Natural killer cell (primary cell): ENCODE data around the gene STPG1. TPM values are rescaled to one million over a fixed set of nuclear protein-coding genes. Genes with fewer than 3 reads are reported as not detected.

Experiments used
- ATAC-seq, 3 donors: fragments of 150-1000 bp in 2 of 3; fragments of 200-7000 bp in 1 of 3; cut with Tn5 transposase; 1 replicate in 1 of 3; 2 replicates in 2 of 3; pipeline ENCODE4 v1.10.0; 2021; ENCODE audit warnings: mild to moderate bottlenecking in 2 of 3, moderate library complexity in 2 of 3
- DNase-seq, 2 donors: peaks; one replicate each; pipeline versions ENCODE4 v3.0.0 to v3.0.0-alpha.2; 2013 to 2021; ENCODE audit warnings: mixed read lengths in 1 of 2
- H3K27ac ChIP-seq: one replicate; pipeline ENCODE4 v1.5.1; 2013; ENCODE audit warnings: mild to moderate bottlenecking, low read length
- H3K27me3 ChIP-seq: one replicate; pipeline ENCODE4 v1.6.1; 2013; ENCODE audit warnings: low read length; ENCODE audit not compliant: control insufficient read depth, insufficient read depth
- H3K36me3 ChIP-seq: one replicate; pipeline ENCODE4 v1.6.1; 2013; ENCODE audit warnings: low read length; ENCODE audit not compliant: control insufficient read depth, insufficient read depth
- H3K4me1 ChIP-seq: one replicate; pipeline ENCODE4 v1.6.1; 2013; ENCODE audit warnings: low read length; ENCODE audit not compliant: control insufficient read depth, insufficient read depth
- H3K4me3 ChIP-seq: one replicate; pipeline ENCODE4 v1.5.1; 2013; ENCODE audit warnings: low read length
- H3K9me3 ChIP-seq: one replicate; pipeline ENCODE4 v1.6.1; 2013; ENCODE audit warnings: low read length; ENCODE audit not compliant: control insufficient read depth, insufficient read depth
- H3K27ac Mint-ChIP-seq, 2 donors: one replicate each; pipeline ENCODE4 v1.8.0; 2022; ENCODE audit warnings: mild to moderate bottlenecking in 2 of 2, mixed read lengths in 2 of 2, moderate library complexity in 1 of 2
- H3K27me3 Mint-ChIP-seq, 2 donors: one replicate each; pipeline ENCODE4 v1.8.0; 2022; ENCODE audit warnings: low read depth in 2 of 2, mixed read lengths in 2 of 2
- H3K36me3 Mint-ChIP-seq: one replicate; pipeline ENCODE4 v1.8.0; 2022; ENCODE audit warnings: mixed read lengths
- H3K4me1 Mint-ChIP-seq, 2 donors: one replicate each; pipeline ENCODE4 v1.8.0; 2022; ENCODE audit warnings: mixed read lengths in 2 of 2
- H3K4me3 Mint-ChIP-seq: one replicate; pipeline ENCODE4 v1.8.0; 2022; ENCODE audit warnings: mild to moderate bottlenecking, moderate library complexity, mixed read lengths
- H3K9me3 Mint-ChIP-seq, 2 donors: one replicate each; pipeline ENCODE4 v1.8.0; 2022; ENCODE audit warnings: mixed read lengths in 2 of 2
- CTCF ChIP-seq: fragments of 200-600 bp; IDR thresholded peaks from one replicate; pipeline ENCODE4 v1.8.0; 2022; ENCODE audit warnings: antibody characterized with exemption
- WGBS: methylation state at CpG from one replicate; pipeline ENCODE4 v1.1.7; 2013; ENCODE audit warnings: missing lambda C conversion rate; ENCODE audit not compliant: insufficient coverage; 5-methylcytosine and 5-hydroxymethylcytosine counted together
- intact Hi-C: fragments of 100-400 bp; cut with micrococcal nuclease; formaldehyde crosslinking; loops from one replicate; pipeline ENCODE4 v1.14.2; 2022
- total RNA-seq, 4 donors: library from RNA; stranded (reverse); fragments of 120-200 nt in 1 of 4; gene quantifications; one replicate each; pipeline versions ENCODE4 v1.2.3 to v1.2.4, GENCODE V29; 2013 to 2022

STPG1 gene
- total RNA-seq, 3 donors from 2014 or later (not counting 1 experiment from before 2014, with no cell fraction given): 0.87 to 1.7 (median 1.1) TPM

- no peaks in the 10 kb centered on the region for H3K27me3 ChIP-seq
- Mint-ChIP-seq H3K27me3 (peaks cover 6 to 44% of the 10 kb centered on the region in 2 donors), H3K4me3 (peak overlapping the region; percentile 61), H3K36me3 (no peaks in the 10 kb centered on the region), H3K27ac (peak overlapping the region; percentile 32 to 73), H3K9me3 (no peaks in the 10 kb centered on the region), H3K4me1 (peaks cover 6 to 8% of the 10 kb centered on the region in 2 donors)
- intact Hi-C loops: loop anchor here (1.0 kb wide), 2 partner anchors 192 to 241 kb away; no protein-coding TSS in a partner anchor
- no peaks in the 10 kb centered on the region for H3K36me3 ChIP-seq
- DNase-seq: peak in 1 of 2 donors; percentile 87
- no peaks in the 10 kb centered on the region for H3K9me3 ChIP-seq
- peak; percentile 88 to 98 (median 97) for ATAC-seq
- H3K27ac ChIP-seq: peak overlapping the region; percentile 74
- WGBS: 2% methylated on average over 9 of the region's 12 CpGs
- peaks cover 8% of the 10 kb centered on the region for H3K4me1 ChIP-seq
- no peak overlapping the region for H3K4me3 ChIP-seq
- TF ChIP-seq CTCF: peak; percentile 80
Observed at GRCh38 chr1:24390924-24391782, 22.4 kb downstream of the STPG1 start.

- WGBS: 92% methylated on average over 3 of the region's 4 CpGs
- Mint-ChIP-seq H3K27ac (no peak overlapping the region), H3K4me3 (no peak overlapping the region), H3K27me3 (peaks cover 6 to 35% of the 10 kb centered on the region in 2 donors), H3K36me3 (no peaks in the 10 kb centered on the region), H3K9me3 (no peaks in the 10 kb centered on the region), H3K4me1 (peaks cover 8 to 15% of the 10 kb centered on the region in 2 donors)
- H3K4me1 ChIP-seq: peaks cover 18% of the 10 kb centered on the region
- no peaks in the 10 kb centered on the region for H3K9me3 ChIP-seq
- ATAC-seq: no peak
- no peaks in the 10 kb centered on the region for H3K27me3 ChIP-seq
- H3K36me3 ChIP-seq: no peaks in the 10 kb centered on the region
- H3K4me3 ChIP-seq: no peak overlapping the region
- TF ChIP-seq CTCF: no peak
- intact Hi-C loops: no loop called here
- no peak for DNase-seq
- no peak overlapping the region for H3K27ac ChIP-seq
Observed at GRCh38 chr1:24389231-24389678, 24.3 kb downstream of the STPG1 start.

- H3K36me3 Mint-ChIP-seq: no peaks in the 10 kb centered on the region
- H3K27me3 Mint-ChIP-seq: peaks cover 2 to 27% of the 10 kb centered on the region in 2 donors
- no peaks in the 10 kb centered on the region for H3K9me3 Mint-ChIP-seq
- no peak for TF ChIP-seq CTCF
- WGBS: 96% methylated on average over 6 of the region's 8 CpGs
- no peaks in the 10 kb centered on the region for H3K27me3 ChIP-seq
- H3K36me3 ChIP-seq: no peaks in the 10 kb centered on the region
- DNase-seq (no peak), ATAC-seq (no peak)
- peaks cover 19% of the 10 kb centered on the region for H3K4me1 ChIP-seq
- no peak overlapping the region for H3K4me3 ChIP-seq
- no peak overlapping the region for H3K4me3 Mint-ChIP-seq
- H3K9me3 ChIP-seq: no peaks in the 10 kb centered on the region
- no peak overlapping the region for H3K27ac Mint-ChIP-seq
- no peak overlapping the region for H3K27ac ChIP-seq
- intact Hi-C loops: no loop called here
- peaks cover 8 to 18% of the 10 kb centered on the region in 2 donors for H3K4me1 Mint-ChIP-seq
Observed at GRCh38 chr1:24388331-24388885, 25.2 kb downstream of the STPG1 start.
